Upper lobe of right lung (tissue), 1 donor: Measurements from ENCODE around the gene ST8SIA6. TPM values are rescaled to one million over a fixed set of nuclear protein-coding genes. Genes with fewer than 3 reads are reported as not detected.

Source experiments
- ATAC-seq: fragments of 200-7000 bp; cut with Tn5 transposase; one replicate; pipeline ENCODE4 v1.9.1; 2020; ENCODE audit warnings: mild to moderate bottlenecking, moderate library complexity
- DNase-seq: peaks from one replicate; pipeline ENCODE4 v3.0.0-alpha.2; 2020
- H3K27ac ChIP-seq: fragments of 200-600 bp; one replicate; pipeline ENCODE4 v1.8.0; 2022
- H3K27me3 ChIP-seq: fragments of 200-600 bp; one replicate; pipeline ENCODE4 v1.8.0; 2022; ENCODE audit warnings: mild to moderate bottlenecking
- H3K36me3 ChIP-seq: fragments of 200-600 bp; one replicate; pipeline ENCODE4 v1.8.0; 2022
- H3K4me1 ChIP-seq: fragments of 200-600 bp; one replicate; pipeline ENCODE4 v1.8.0; 2022
- H3K4me3 ChIP-seq: fragments of 200-600 bp; one replicate; pipeline ENCODE4 v1.8.0; 2022; ENCODE audit warnings: mild to moderate bottlenecking
- H3K9me3 ChIP-seq: fragments of 200-600 bp; one replicate; pipeline ENCODE4 v1.8.0; 2022
- CTCF ChIP-seq: fragments of 200-600 bp; IDR thresholded peaks from one replicate; pipeline ENCODE4 v1.8.0; 2022; ENCODE audit warnings: antibody characterized with exemption
- intact Hi-C: fragments of 100-400 bp; cut with DNase I; formaldehyde crosslinking; loops from one replicate; pipeline ENCODE4 v1.11.0; 2022
- total RNA-seq: library from RNA; stranded (reverse); fragmentation: NEBNext Ultra II Directional; extraction: Animal tissue kit (Norgen Biotek cat#: 25700); gene quantifications from one replicate; pipeline ENCODE4 v1.2.1, GENCODE V29; 2021
- donor health status: DM: no; HTN: yes; CAD: no; lungs with severe emphysema.

ST8SIA6 gene
- total RNA-seq, 1 donor from 2014 or later: 13.9 TPM

GRCh38 chr10:17453373-17454091 lies 863 bp downstream of the ST8SIA6 start:
- peak; percentile 76 for DNase-seq
- no peaks in the 10 kb centered on the region for H3K36me3 ChIP-seq
- intact Hi-C loops: no loop called here
- H3K4me1 ChIP-seq: peaks cover 7% of the 10 kb centered on the region
- peaks cover 27% of the 10 kb centered on the region for H3K27me3 ChIP-seq
- peaks cover 9% of the 10 kb centered on the region for H3K9me3 ChIP-seq
- peak; percentile 82 for ATAC-seq
- H3K27ac ChIP-seq: peak overlapping the region; percentile 67
- H3K4me3 ChIP-seq: peak overlapping the region; percentile 54
- no peak for TF ChIP-seq CTCF

GRCh38 chr10:17453035-17453372 lies 1.4 kb downstream of the ST8SIA6 start:
- H3K36me3 ChIP-seq: no peaks in the 10 kb centered on the region
- H3K4me1 ChIP-seq: peaks cover 7% of the 10 kb centered on the region
- no peak for TF ChIP-seq CTCF
- DNase-seq (no peak), ATAC-seq (no peak)
- intact Hi-C loops: no loop called here
- peaks cover 27% of the 10 kb centered on the region for H3K27me3 ChIP-seq
- peaks cover 13% of the 10 kb centered on the region for H3K9me3 ChIP-seq
- peak overlapping the region; percentile 67 for H3K27ac ChIP-seq
- H3K4me3 ChIP-seq: peak overlapping the region; percentile 54

GRCh38 chr10:17452060-17452841 lies 2.1 kb downstream of the ST8SIA6 start:
- Histone ChIP-seq H3K4me3 (peak overlapping the region; percentile 54), H3K4me1 (peaks cover 7% of the 10 kb centered on the region), H3K27me3 (peaks cover 27% of the 10 kb centered on the region), H3K36me3 (no peaks in the 10 kb centered on the region), H3K27ac (peak overlapping the region; percentile 47), H3K9me3 (peaks cover 13% of the 10 kb centered on the region)
- ATAC-seq (no peak), DNase-seq (no peak)
- no peak for TF ChIP-seq CTCF
- intact Hi-C loops: no loop called here

GRCh38 chr10:17450024-17450423 lies 4.4 kb downstream of the ST8SIA6 start:
- ATAC-seq: no peak

GRCh38 chr10:17445400-17445998 lies 8.9 kb downstream of the ST8SIA6 start:
- intact Hi-C loops: no loop called here
- ATAC-seq (no peak), DNase-seq (no peak)
- Histone ChIP-seq H3K36me3 (no peaks in the 10 kb centered on the region), H3K27me3 (peaks cover 9% of the 10 kb centered on the region), H3K27ac (peak overlapping the region; percentile 51), H3K9me3 (peaks cover 13% of the 10 kb centered on the region), H3K4me3 (no peak overlapping the region), H3K4me1 (no peaks in the 10 kb centered on the region)
- no peak for TF ChIP-seq CTCF

More at GRCh38 chr10:17450024-17450423, 4.4 kb downstream of the ST8SIA6 start:
- Histone ChIP-seq H3K27ac (no peak overlapping the region), H3K27me3 (peaks cover 13% of the 10 kb centered on the region), H3K4me1 (peaks cover 7% of the 10 kb centered on the region), H3K4me3 (no peak overlapping the region), H3K36me3 (no peaks in the 10 kb centered on the region), H3K9me3 (peaks cover 13% of the 10 kb centered on the region)
- no peak for TF ChIP-seq CTCF
- intact Hi-C loops: no loop called here
- no peak for DNase-seq
